ENCODE data around the gene ZNF292.
A peak's percentile ranks its signal among the peaks of the same experiment; 100 is the strongest.
"Not testable (repeated sequence)": the region's sequence is repeated elsewhere in the genome, so short reads cannot be mapped to it uniquely, and the experiment has no call there.

The ZNF292 gene

DNA sequence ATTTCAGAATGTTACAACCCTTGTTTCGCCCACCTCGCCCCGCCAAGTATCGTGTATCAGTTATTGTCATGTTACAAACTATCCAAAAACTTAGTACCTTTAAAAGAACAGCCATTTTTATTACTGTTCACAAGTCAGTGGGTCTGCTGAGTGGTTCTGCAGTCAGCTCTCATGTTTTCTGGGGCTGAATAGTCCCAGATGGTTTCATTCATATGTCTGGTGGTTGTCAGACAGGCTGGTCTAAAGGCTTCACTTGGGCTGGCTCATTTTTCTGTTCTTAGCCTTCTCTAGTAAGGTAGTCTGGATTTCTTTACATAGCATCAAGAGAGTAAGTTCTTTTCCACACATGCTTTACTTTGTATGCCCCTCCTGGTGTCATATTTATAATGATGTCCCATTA, 8.6 kb downstream of the ZNF292 start:
- DNase-seq (ENCODE audit: low spot score) = no peak

DNA sequence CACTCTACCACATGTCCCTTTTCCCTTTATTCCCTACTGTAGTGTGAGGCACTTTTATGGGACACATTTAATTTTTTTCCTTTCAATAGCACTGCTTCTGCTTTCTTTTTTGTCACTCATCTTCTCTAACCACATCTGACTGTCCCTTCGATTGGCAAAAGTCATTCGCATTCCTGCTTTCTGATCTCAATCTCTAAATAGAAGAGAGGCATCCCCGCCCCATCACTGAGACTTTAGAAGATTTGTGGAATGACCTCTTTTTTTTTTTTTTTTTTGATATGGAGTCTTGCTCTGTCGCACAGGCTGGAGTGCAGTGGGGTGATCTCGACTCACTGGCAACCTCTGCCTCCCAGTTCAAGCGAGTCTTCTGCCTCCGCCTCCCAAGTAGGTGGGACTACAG, 9.1 kb downstream of the ZNF292 start:
- DNase-seq (ENCODE audit: low spot score) = no peak

DNA sequence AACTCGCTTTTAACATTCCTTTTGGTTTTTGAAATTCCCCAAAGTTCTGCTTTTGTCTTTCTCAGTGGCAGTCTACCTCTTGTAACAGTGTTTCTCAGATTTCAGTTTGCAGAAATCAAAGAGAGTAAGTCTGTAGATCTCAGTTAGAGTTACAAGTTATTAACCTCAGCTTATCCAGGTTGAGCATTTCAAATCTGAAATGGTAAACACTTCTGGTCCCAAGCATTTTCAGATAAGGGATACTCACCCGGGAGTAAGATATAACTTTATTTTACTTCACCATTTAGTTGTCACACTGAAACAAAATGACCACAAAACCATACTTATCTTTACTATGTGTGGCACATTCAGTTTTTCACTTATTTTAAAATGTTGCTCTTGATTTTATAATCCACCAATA, 9.8 kb downstream of the ZNF292 start:
- no peak for DNase-seq (ENCODE audit: low spot score)

DNA sequence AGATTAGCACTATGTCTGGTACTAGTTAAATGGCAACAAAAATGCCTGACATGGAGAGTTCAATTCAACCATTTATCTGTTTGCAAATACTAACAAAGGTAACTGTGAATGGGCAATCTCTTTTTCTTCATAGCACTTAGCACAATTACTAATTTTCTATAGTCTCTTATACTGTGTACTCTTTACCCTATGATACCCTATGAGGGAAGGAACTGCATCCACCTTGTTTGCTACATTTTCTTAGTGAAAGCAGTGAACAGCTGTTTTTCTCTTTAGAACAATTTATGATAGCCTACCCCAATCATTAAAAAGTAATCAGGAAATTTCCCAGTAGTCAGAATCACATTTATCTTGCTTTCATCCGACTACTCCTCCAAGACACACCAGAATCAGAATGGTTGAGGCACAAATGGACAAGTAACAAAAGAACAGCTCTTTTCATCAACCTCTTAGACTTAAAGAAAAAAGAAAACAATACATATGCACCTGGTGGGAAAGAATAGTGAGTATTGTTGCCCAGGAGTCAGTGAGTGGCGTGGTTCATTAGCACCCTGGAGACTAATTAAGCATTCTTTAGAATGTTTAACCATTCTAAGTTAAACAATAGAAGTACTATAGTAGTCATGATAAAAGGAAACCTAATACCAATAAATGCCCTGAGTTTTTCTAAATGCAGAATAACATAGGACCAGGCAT, 16.7 kb downstream of the ZNF292 start:
- no peak for DNase-seq (ENCODE audit: low spot score)

DNA sequence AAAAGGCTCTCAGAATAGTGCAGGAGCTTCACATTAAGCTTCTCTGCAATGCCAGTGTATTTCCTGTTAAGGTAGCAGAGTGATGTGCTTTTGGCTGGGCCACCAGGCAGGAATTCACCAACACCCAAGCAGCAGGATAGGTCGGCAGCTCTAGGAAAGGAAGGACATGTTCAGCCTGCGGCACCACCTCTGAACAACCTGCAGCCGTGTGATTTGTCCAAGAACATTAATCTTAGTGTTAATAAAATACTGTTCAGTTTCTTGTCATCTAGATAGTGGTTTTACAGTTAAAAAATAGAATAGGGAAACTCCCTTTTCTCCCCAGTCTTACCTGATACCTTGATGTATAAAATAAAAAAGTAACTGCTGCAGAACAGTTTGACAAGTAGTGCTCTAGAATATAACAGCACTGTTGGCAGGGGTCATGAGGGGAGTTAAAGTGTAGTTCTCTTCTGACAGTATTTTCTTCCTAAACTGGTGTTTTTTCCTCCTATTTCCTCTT, 18.8 kb downstream of the ZNF292 start:
- no peak for DNase-seq (ENCODE audit: low spot score)

DNA sequence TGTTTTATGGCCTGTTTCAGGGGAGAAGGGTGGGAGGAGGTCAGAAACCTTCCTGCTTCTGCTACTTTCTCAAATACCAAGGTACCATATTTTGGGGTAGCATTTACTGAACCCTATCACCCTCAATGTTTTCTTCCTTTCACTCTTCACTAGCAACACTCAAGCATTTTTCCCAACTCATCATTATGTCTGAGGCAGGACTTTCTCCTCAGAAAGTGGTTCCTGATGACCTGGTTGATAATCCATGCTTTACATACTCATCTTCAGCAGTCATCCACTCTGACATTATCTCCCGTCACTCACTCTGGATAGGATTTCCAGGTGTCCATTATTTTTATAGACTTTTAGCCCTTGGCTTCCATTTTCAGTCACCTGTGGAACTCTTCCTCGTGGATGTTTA, 21.1 kb downstream of the ZNF292 start:
- DNase-seq (ENCODE audit: low spot score) = no peak

DNA sequence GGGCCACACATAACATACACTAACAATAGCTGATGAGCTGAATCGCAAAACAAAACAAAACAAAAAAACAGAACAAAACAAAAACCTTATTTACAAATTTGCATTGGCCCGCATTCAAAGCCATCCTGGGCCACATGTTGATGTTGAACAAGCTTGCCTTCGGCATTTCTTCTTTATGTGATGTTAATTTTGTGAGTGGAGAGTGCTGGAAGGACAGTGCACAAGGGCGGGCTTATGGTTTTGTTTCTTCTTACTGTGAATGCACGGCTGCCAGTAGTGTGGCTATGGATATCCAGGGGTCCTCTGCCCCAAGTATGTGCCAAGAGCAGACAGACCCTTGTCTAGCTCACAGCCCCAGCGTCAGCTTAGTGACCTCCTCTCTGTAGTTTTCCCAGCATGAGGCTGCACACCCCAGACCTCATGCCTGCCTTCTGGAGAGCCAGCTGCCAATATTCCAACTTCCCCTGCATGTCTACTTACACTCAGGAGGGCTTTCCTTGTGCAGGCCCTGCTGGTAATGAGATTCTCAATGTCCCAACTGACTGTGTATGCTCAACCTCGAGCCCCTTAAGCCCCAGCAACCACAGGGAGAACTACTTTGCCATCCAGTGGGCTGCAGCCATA, 24.9 kb downstream of the ZNF292 start:
- DNase-seq (ENCODE audit: low spot score) = no peak

DNA sequence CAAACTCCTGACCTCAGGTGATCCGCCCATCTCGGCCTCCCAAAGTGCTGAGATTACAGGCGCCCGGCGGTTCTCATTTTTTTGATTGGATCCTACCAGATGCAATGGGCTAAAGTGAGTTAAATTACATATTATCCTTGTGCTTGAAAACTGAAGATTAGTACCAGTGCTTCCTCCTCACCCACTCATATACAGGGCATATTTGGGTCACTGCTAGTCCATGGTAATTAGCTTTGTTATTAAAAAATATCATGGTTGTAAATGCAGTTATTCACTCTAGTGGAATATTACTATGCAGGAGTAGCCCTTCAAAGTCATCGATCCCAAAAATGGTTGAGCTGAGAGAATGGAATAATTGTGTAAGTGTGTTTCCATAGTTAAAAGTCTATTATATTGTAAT, 26.5 kb downstream of the ZNF292 start:
- DNase-seq (ENCODE audit: low spot score) = no peak

DNA sequence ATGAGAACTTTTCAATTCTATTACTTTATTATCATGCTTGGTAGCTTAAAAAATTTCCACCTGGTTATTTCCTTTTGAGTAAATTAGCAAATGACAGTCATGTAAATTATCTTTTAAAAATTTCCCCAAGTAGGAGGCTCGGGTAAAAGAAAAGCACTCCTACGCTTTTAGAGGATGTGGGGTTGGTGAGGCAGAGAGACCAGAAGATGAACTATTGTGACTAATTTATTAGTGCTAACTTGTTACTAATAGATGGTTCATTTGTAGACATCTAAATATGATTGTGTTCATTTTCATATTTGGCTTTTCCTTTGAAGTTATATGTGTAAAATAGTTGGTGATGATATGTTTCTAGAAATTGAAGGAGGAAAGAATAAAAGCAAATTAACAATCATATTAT, 27.0 kb downstream of the ZNF292 start:
- no peak for DNase-seq (ENCODE audit: low spot score)

DNA sequence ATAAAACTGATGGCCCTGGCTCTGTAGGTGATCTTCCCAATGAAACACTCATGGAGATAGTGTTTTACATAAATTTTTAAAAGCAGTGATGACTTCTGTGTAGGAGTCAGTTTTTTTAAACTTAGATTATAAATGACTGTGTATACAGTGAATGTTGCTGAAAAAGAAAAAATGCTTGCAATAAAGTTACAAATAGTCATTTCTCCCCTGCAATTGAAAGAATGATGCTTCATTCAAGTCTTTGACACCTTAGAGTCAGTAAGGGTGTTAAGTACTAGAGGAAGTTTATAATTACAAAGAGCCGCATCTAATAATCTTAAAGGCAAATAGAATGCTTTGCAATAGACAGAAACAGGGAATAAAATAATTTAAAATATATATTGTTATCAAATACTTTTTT, 27.6 kb downstream of the ZNF292 start:
- DNase-seq (ENCODE audit: low spot score) = no peak

DNA sequence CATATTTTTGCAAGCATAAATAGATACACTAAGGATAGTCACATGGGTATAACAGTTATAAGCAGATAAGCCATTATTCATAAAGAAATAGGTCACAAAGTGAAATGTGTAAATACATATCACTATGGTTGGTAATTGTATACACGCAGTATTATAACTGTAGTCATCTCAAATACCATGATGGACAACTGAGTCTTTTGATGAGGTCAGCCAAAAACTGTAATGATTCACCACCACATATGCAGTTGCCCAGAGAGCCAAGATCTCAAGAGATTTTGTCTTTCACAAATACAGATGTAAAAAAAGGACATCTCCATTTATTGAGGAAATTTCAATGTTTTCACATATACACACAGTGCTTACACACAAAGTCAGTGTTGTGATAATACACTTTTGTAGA, 28.3 kb downstream of the ZNF292 start:
- DNase-seq (ENCODE audit: low spot score) = peak; percentile 2

DNA sequence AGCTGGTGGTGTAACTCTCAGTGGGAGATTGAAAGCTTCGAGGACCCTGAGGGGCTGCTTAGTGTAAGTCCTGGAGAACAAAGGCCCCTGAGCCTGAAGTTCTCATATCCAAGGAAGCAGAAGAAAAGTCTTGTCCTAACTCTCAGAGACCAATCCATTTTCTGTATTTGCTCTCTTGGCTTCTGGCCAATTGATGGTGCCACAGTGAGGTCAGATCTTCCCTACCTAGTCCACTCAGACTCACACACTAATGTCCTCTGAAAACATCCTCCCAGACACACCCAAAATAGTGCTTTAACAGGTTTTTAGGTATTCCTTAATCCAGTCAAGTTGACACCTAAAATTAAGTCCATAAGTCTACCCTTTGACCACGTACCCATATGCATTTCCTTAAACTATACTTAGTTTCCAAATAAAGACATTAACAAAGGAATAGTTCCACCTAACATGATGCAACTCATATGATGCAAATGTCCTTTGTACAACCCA, 29.4 kb downstream of the ZNF292 start:
- DNase-seq (ENCODE audit: low spot score) = no peak

DNA sequence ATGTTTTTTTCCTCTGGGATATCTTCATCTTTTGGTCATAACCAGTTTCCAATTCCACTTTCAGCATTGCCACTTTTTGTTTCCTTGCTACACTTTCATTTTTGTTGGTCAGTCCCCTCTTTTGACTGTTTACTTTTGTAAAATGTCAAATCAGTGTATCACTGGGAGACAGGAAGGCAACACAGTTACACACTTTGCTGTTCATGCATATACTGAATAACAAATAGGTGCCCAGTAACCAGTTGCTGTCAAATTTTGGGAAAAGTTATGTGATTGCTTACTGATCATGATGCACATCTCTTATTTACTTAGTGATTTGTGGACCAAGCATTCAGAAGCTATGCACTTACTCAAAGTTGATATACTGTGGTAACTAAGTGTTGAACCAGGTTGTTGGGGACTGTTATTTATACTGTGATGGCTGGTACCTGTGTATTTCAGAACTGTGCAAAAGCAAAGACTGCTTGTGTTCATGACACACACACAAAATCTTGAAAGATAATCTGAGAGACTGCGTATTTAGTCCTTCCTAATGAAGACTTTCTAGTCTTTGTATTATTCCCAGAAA, 41.0 kb downstream of the ZNF292 start:
- no peak for DNase-seq (ENCODE audit: low spot score)

DNA sequence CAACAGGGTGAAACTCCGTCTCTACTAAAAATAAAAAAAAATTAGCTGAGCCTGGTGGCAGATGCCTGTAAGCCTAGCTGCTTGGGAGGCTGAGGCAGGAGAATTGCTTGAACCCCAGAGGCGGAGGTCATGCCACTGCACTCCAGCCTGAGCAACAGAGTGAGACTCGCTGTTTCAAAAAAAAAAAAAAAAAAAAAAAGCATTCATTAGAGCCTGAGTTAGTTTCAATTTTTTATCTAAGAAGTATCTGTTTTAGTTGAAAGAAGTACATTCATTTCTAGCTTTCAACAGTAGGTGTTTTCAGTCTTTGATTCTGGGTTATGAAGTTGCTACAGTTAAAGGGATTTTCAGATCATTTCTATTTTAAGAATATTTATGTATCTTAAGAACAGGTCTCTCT, 42.2 kb downstream of the ZNF292 start:
- peak; percentile 23 for DNase-seq (ENCODE audit: low spot score)

DNA sequence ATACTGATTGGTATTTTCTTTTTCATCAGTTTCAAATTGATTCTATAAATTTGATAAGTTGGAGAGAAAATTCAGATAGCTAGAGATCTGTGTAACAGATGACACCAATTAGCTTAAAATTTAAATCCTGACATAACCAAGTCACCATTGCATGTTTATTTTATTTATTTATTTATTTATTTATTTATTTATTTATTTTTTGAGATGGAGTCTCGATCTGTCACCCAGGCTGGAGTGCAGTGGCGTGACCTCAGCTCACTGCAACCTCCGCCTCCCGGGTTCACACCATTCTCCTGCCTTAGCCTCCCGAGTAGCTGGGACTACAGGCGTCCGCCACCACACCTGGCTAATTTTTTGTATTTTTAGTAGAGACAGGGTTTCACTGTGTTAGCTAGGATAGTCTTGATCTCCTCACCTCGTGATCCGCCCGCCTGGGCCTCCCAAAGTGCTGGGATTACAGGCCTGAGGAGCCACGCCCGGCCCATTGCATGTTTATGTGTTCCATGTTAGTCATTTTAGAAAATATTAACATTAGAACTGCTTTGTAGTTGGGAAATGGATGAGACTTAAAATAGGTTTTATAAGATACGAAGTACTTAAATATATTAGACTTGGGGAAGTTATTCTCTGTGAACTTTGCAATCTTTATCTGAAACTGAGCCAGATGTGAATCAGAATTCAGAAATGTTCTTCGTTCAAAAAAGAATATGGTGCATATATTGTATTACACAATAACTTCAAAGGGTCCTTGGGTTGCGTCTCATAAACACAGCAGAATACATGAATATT, 42.9 kb downstream of the ZNF292 start:
- not testable (repeated sequence) for DNase-seq (ENCODE audit: low spot score)

DNA sequence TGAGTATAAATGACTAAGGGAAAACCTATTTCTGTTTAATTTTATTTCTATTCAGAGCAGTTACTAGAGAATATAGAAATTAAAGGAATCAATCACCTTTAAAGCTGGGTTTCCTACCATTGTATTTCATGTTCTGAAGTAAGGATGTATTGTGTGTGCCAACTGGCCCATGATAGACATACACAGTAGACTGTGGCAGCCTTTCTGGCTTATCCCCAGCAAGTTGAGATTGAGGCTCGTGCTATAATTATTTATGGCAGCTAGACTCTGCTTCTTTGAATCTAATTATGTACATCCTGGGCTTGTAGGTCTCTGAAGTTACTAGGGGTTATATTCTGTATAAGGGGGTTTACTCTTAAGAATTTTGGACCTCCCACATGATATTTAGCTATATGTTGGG, 44.4 kb downstream of the ZNF292 start:
- DNase-seq (ENCODE audit: low spot score) = no peak

DNA sequence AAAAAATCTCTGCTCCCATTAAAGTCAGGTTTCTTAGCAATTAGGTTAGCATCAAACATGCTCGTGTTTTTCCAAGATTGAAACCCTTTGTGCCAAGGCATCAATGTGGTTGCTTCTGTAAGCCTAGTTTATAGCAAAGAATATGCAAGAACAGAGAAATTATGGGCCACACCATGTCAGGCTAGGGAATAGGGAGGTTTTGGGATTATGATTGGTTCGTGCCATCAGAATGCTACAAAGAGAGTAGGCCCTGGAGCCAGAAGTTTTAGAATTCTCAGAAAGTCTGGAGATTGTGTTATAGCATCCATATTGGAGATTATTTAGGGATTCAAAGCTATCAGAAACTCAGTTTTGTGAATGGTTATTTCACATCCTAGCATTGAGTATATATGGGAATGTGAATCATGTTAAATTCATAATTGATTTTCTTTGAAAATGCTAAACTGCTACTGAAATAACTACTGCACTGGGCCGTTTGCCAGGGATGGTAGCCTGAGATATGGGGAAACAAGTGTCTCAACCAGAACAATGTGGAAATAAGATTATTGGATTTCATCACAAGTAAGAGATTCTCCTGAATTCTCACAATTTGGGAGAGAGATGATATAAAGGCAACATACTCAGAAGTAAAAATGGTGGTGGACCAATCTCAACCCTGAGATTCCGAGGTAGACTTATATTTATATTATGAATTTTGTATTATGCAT, 45.3 kb downstream of the ZNF292 start:
- DNase-seq (ENCODE audit: low spot score) = no peak

DNA sequence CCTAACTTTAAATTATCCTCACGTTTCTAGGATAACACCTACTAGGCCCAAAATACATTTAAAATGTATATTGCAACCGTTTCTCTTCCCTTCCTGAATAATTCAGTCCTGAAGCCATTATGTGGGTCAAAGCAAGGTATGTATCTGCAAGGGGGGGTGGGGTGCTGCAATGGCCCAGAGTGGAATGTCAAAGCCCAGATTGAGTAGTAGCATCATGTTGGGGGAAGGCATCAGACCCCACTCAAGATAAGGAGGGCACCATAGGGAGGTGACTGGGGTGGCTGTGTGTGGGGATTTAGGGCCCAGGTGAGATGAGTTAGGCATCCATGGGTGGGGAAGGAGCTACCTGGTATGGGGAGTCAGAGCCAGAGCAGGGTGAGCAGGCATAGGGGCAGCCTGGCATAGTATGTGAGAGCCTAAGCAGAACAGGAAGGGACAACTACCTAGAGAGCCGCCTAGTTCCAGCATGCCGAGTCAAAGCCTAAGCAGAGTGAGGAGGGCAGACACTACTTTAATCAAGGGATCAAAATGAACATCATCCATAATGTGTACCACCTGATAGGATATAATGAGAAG, 48.2 kb downstream of the ZNF292 start:
- no peak for DNase-seq (ENCODE audit: low spot score)

DNA sequence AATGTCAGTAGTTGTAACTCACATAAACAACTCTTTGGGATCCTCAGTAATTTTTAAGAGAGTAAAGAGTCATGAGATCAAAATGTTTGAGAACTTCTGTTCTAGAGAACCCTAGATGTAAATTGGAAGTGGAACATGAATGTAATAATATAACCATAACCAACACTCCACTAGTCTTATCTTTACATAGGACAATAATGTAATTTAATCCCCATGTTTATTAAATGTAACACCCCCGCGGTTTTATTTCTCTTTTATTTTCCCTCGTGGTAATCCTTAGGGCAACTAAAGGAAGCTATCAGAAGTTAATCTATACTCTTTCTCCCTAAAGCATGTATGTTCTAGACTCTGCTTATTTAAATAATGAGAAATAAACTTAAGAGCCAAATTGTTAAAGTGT, 54.4 kb downstream of the ZNF292 start:
- DNase-seq (ENCODE audit: low spot score) = no peak

DNA sequence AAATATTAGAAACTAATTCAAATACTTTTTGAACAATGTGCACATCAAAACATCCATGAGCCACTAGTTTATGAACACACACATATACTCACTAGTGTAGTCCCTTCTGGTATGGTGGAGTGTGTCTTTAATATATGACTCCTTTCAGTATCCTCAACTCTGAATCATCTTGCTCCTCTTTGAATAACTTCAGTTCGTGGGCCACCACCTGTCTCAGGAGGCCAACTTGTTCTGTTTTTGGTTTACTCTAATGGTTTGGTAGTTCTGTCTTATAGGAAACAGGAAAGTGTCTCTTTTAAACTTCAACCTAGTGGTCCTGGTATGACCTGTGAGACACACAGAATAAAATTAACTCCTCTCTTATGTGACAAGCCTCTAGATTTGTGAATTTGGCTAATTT, 55.6 kb downstream of the ZNF292 start:
- no peak for DNase-seq (ENCODE audit: low spot score)

DNA sequence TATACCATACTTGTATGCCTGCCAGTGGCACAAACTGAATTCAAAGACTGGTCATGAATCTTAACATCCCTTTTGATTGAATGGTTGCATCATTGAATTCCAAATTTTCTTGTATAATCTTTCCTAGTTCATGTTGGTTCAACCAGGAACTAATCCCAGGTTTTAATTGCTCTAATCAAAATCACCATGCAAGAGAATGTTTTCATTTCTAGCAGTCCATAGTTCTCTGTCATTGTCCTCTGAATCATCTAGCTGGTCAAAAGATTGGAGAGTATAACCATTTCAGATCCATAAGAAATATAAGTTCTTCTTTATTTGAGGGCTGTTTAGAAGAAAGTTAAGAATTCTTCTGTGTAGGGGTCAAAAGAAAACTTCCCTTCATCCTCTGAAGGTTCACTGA, 57.2 kb downstream of the ZNF292 start:
- no peak for DNase-seq (ENCODE audit: low spot score)

DNA sequence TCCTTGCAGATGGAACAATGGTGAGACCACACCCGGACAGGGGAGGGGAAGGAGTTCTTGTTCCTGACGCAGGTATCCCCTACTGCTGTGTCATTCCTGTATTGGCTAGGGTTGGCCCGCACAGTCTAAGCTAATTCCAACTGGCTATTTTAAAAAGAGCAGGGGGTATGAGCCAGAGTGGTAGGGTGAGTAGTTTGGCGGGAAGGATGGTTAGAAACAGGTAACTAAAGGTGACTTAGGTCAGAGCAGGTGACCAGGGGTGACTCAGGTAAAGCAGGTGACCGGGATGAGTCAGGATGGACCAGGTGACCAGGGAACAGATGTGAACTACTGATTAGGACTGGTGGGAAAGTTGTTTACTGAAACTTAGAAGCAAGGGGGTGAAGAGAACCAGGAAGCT, 58.0 kb downstream of the ZNF292 start:
- no peak for DNase-seq (ENCODE audit: low spot score)

Data from COLO829 (cell line).